Astrocyte of the spinal cord (primary cell): ENCODE results near the gene ALDH7A1.
"Not testable (repeated sequence)": the region's sequence is repeated elsewhere in the genome, so short reads cannot be mapped to it uniquely, and the experiment has no call there.

Experiments used
- DNase-seq: peaks from one replicate; pipeline ENCODE4 v3.0.0; 2011; ENCODE audit warnings: low read depth, low spot score
- H3K4me3 ChIP-seq: 2 replicates; pipeline ENCODE4 v1.5.1; 2011; ENCODE audit warnings: low read depth, mild to moderate bottlenecking, low read length, moderate library complexity
- CTCF ChIP-seq: IDR thresholded peaks from 2 replicates; pipeline ENCODE4 v1.5.1; 2012; ENCODE audit warnings: low read depth, mild to moderate bottlenecking, low read length, inconsistent platforms
- in situ Hi-C: cut with HindIII; loops from 2 replicates; pipeline ENCODE4 v1.10.0; 2017; ENCODE audit warnings: low sequenced_read_pairs

ALDH7A1 gene

DNA sequence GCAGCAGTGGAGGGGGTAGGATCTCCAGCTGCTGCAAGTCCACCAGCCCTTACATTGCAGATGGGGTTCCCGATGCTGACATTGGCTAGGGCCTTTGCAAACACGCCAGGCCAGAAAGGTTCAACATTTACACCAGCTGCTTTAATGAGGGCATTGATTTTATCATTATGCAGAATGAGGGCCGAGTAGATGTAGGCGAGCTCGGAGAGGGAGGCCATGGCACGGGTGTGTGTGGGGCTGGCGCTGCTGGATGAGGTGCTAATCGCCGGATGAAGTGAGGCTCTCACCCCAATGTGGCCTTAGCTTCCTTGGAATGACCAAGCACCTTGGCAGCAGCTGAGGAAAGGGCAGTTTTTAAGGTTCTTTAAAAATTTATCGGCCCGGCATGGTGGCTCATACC, 33.1 kb upstream of the ALDH7A1 start:
- in situ Hi-C loops: no loop called here
- no peak overlapping the region for H3K4me3 ChIP-seq
- TF ChIP-seq CTCF: no peak
- no peak for DNase-seq

DNA sequence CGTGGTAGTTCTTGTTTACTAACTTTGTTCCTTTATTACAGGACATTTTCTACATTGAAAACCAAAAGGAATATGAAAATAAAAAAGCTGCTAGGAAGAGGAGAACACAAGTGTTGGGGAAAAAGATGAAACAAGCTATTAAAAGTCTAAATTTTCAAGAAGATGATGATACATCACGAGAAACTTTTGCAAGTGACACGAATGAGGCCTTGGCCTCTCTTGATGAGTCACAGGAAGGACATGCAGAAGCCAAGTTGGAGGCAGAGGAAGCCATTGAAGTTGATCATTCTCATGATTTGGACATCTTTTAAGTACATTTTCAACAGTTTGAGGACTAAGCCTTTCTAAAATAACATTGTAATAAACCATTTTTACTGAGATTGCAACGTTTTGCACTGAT, 29.5 kb upstream of the ALDH7A1 start:
- no peak overlapping the region for H3K4me3 ChIP-seq
- no peak for TF ChIP-seq CTCF
- peak; percentile 84 for DNase-seq
- in situ Hi-C loops: no loop called here

DNA sequence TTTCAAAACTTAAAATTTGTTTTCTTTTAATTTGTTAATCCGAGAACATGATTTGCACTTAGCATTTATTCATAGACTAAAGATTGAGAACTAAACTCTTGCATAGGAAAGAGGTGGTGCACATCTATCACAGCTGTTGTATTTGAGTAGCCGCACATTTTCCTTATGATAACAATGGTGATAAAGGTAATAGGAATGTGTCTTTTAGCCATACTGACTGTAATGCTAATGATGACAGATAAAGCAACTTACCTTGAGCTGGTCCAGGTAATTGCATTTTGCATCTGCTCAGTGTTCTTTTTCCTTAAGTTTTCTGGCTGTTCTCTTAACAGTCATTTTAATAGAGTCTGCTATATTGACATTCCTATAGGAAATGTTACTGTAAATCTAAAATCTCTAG, 24.8 kb upstream of the ALDH7A1 start:
- H3K4me3 ChIP-seq: no peak overlapping the region
- no peak for TF ChIP-seq CTCF
- no peak for DNase-seq
- in situ Hi-C loops: no loop called here

DNA sequence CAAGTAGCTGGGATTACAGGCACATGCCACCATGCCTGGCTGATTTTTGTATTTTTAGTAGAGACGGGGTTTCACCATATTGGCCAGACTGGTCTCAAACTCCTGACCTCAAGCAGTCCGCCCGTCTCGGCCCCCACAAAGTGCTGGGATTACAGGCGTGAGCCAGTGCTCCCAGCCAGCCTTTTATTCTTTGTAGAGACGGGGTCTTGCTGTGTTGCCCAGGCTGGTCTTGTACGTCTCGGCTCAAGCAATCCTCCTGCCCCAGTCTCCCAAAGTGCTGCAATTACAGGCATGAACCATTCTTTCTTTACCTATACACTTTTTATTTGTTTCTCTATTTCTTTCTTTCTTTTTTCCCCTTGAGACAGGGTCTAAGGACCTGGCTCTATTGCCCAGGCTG, 22.6 kb upstream of the ALDH7A1 start:
- H3K4me3 ChIP-seq, in situ Hi-C loops, DNase-seq: not testable (repeated sequence)

GRCh38 chr5:126615286-126615685, 20.3 kb upstream of the ALDH7A1 start:
- TF ChIP-seq CTCF: no peak
- in situ Hi-C loops: no loop called here
- DNase-seq: no peak
- H3K4me3 ChIP-seq: no peak overlapping the region

GRCh38 chr5:126613941-126614592, 19.0 kb upstream of the ALDH7A1 start:
- in situ Hi-C loops: no loop called here
- TF ChIP-seq CTCF: no peak
- DNase-seq: no peak
- H3K4me3 ChIP-seq: no peak overlapping the region

DNA sequence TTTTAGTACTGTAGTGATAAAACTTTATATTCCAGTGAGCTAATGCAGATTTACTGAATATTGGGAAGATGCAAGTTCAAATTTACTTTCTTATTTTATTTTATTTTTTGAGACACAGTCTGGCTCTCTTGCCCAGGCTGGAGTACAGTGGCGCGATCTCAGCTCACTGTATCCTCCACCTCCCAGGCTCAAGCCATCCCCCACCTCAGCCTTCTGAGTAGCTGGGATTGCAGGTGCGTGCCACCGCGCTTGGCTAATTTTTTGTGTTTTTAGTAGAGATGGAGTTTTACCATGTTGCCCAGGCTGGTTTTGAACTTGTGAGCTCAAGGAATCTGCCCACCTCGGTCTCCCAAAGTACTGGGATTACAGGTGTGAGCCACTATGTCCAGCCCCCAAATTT, 15.6 kb upstream of the ALDH7A1 start:
- no peak overlapping the region for H3K4me3 ChIP-seq
- TF ChIP-seq CTCF: no peak
- in situ Hi-C loops: no loop called here
- no peak for DNase-seq
